Activated naive CD4-positive, alpha-beta T cell treated with anti-CD3 and anti-CD28 coated beads for 36 hours (primary cell): ENCODE data around the gene ASTL. TPM values are rescaled to one million over a fixed set of nuclear protein-coding genes. Genes with fewer than 3 reads are reported as not detected.
A peak's percentile ranks its signal among the peaks of the same experiment; 100 is the strongest.
"Not testable (repeated sequence)": the region's sequence is repeated elsewhere in the genome, so short reads cannot be mapped to it uniquely, and the experiment has no call there.

Source experiments
- CTCF ChIA-PET: fragments of 350-600 bp; sonication (Branson Sonifier 250); formaldehyde crosslinking; loops from one replicate; lab custom pipeline; 2021; ENCODE audit warnings: antibody characterized with exemption; lab: Charles Lee
- DNase-seq: peaks from one replicate; pipeline ENCODE4 v3.0.0-alpha.2; 2020
- H3K27ac Mint-ChIP-seq: one replicate; pipeline ENCODE4 v1.8.0; 2021; ENCODE audit warnings: mild to moderate bottlenecking, mixed read lengths
- H3K27me3 Mint-ChIP-seq: one replicate; pipeline ENCODE4 v1.8.0; 2021; ENCODE audit warnings: low read depth, mixed read lengths
- H3K36me3 Mint-ChIP-seq: one replicate; pipeline ENCODE4 v1.8.0; 2021; ENCODE audit warnings: low read depth, mixed read lengths
- H3K4me1 Mint-ChIP-seq: one replicate; pipeline ENCODE4 v1.8.0; 2021; ENCODE audit warnings: low read depth, mixed read lengths
- H3K4me3 Mint-ChIP-seq: one replicate; pipeline ENCODE4 v1.8.0; 2021; ENCODE audit warnings: mild to moderate bottlenecking, moderate library complexity, mixed read lengths
- H3K9me3 Mint-ChIP-seq: one replicate; pipeline ENCODE4 v1.8.0; 2021; ENCODE audit warnings: mixed read lengths
- intact Hi-C: fragments of 100-400 bp; cut with micrococcal nuclease; formaldehyde crosslinking; loops from one replicate; pipeline ENCODE4 v1.15.1; 2023
- total RNA-seq, 2 experiments: library from RNA; stranded (reverse); gene quantifications; one replicate each; pipeline ENCODE4 v1.2.3, GENCODE V29; 2021

Gene ASTL
- total RNA-seq, 2 experiments from 2014 or later: 2.5 to 2.6 TPM

- Mint-ChIP-seq H3K27me3 (no peaks in the 10 kb centered on the region), H3K36me3 (no peaks in the 10 kb centered on the region), H3K4me1 (peaks cover 37% of the 10 kb centered on the region), H3K9me3 (peaks cover 6% of the 10 kb centered on the region), H3K27ac (no peak overlapping the region), H3K4me3 (no peak overlapping the region)
- DNase-seq: no peak
- CTCF ChIA-PET: interaction anchor here (0.6 kb wide), 1 partner anchor 24 kb away, joined by 3 read pairs; no protein-coding TSS in a partner anchor
- intact Hi-C loops: no loop called here
Measured at GRCh38 chr2:96171831-96172230, 33.5 kb upstream of the ASTL start.

- Mint-ChIP-seq H3K27ac (no peak overlapping the region), H3K9me3 (peaks cover 6% of the 10 kb centered on the region), H3K27me3 (no peaks in the 10 kb centered on the region), H3K4me3 (no peak overlapping the region), H3K36me3 (no peaks in the 10 kb centered on the region), H3K4me1 (peaks cover 41% of the 10 kb centered on the region)
- DNase-seq: no peak
- CTCF ChIA-PET: no interaction called here
- intact Hi-C loops: no loop called here
Measured at GRCh38 chr2:96170626-96171025, 32.3 kb upstream of the ASTL start.

GRCh38 chr2:96169868-96170507 is 31.7 kb upstream of the ASTL start:
- intact Hi-C loops: no loop called here

GRCh38 chr2:96167407-96168013 is 29.2 kb upstream of the ASTL start:
- CTCF ChIA-PET: interaction anchor here (1.0 to 1.4 kb wide), 5 partner anchors 10 to 29 kb away, joined by 3 to 6 read pairs (median 4); partner anchors contain the start of gene ASTL
- Mint-ChIP-seq H3K4me3 (no peak overlapping the region), H3K4me1 (peaks cover 55% of the 10 kb centered on the region), H3K27me3 (no peaks in the 10 kb centered on the region), H3K36me3 (peaks cover 1% of the 10 kb centered on the region), H3K27ac (peak overlapping the region; percentile 17), H3K9me3 (peaks cover 6% of the 10 kb centered on the region)
- intact Hi-C loops: loop anchor here (1.0 kb wide), 1 partner anchor 9 kb away; no protein-coding TSS in a partner anchor
- DNase-seq: no peak

More at GRCh38 chr2:96169868-96170507, 31.7 kb upstream of the ASTL start:
- H3K36me3 Mint-ChIP-seq: no peaks in the 10 kb centered on the region
- no peak for DNase-seq
- H3K9me3 Mint-ChIP-seq: peaks cover 6% of the 10 kb centered on the region
- peaks cover 43% of the 10 kb centered on the region for H3K4me1 Mint-ChIP-seq
- CTCF ChIA-PET: no interaction called here
- no peaks in the 10 kb centered on the region for H3K27me3 Mint-ChIP-seq
- H3K27ac Mint-ChIP-seq: no peak overlapping the region
- no peak overlapping the region for H3K4me3 Mint-ChIP-seq

DNA sequence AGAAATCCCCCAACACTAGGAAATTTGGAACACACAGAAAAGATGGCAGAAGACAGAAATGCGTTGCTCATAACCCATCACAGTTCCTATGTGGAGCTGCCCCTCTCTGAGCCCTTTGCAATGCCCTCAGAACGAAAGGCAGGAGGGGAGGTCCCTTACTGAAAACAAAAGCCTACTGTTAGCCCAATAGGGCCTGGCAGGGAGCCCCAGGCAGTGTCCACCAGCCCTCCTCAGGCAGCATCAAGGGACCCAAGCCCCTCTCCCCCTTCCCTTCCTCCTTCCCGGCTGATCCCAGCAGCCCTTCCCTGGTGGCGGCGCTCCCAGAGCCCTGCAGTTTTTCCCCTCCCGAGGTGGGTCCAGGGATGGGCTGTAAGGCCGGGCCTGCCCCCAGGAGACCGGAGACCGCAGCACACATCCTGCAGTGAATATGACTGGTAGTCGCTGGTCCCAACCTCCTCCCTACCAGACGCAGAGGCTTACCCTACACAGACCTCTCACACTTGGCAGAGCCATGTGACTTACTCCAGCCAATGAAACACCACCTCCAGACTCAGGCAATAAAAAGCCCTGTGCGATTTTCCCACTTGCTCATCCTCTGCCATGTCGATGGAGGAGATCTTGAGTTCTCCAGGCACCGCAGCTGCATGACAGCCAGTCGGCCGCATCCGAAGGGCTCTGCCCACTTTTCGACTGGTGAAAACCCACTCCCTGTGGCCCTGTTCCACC is 26.3 kb upstream of the ASTL start:
- DNase-seq: peak; percentile 89
- peak overlapping the region; percentile 99 for H3K27ac Mint-ChIP-seq

DNA sequence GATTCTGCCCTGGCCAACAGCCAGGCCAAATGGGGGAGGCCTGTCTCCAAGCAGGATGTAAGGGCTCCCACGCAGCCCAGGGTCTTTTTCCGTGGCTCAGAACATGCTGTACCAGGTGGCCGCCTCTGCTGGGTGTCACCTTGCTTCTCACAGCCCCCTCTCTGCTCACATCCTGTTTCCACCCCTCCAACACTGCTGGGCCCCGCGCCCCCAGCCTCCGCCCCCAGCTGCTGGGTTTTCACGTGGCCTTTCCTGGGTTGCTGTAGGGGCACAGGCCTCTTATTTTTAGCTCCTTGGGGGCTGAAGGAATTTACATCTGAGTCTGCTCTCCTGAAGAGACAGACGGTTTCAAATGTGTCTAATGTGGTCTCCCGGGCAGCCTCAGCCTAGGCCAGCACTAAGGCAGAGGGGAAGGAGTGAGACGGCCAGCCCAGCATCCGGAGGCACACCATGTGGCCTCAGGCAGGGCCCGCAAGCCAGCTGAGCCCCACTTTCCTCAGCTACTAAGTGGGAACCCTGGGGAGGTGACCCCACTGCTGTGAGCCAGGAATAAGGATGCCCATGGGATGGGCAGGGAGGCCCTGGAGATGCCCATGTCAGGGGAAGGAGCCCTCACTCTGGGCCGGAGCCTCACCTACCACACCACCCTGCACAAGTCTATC is 25.6 kb upstream of the ASTL start:
- Mint-ChIP-seq H3K9me3 (peaks cover 9% of the 10 kb centered on the region), H3K4me3 (peak overlapping the region; percentile 85), H3K36me3 (peaks cover 5% of the 10 kb centered on the region), H3K4me1 (peaks cover 72% of the 10 kb centered on the region), H3K27ac (peak overlapping the region; percentile 99), H3K27me3 (no peaks in the 10 kb centered on the region)
- intact Hi-C loops: loop anchor here (1.0 kb wide), 2 partner anchors 8 to 18 kb away; no protein-coding TSS in a partner anchor
- DNase-seq: peak; percentile 90
- CTCF ChIA-PET: interaction anchor here (1.0 to 4.1 kb wide), 6 partner anchors 10 to 26 kb away, joined by 3 to 32 read pairs (median 8); partner anchors contain the start of gene ASTL

More for the DNA sequence above, 26.3 kb upstream of the ASTL start:
- Mint-ChIP-seq H3K4me1 (peaks cover 71% of the 10 kb centered on the region), H3K4me3 (peak overlapping the region; percentile 85), H3K9me3 (peaks cover 11% of the 10 kb centered on the region), H3K27me3 (no peaks in the 10 kb centered on the region), H3K36me3 (peaks cover 5% of the 10 kb centered on the region)
- CTCF ChIA-PET: interaction anchor here (1.1 to 4.1 kb wide), 6 partner anchors 10 to 28 kb away, joined by 3 to 32 read pairs (median 8); partner anchors contain the start of gene ASTL
- intact Hi-C loops: loop anchor here (1.0 kb wide), 2 partner anchors 8 to 18 kb away; no protein-coding TSS in a partner anchor

DNA sequence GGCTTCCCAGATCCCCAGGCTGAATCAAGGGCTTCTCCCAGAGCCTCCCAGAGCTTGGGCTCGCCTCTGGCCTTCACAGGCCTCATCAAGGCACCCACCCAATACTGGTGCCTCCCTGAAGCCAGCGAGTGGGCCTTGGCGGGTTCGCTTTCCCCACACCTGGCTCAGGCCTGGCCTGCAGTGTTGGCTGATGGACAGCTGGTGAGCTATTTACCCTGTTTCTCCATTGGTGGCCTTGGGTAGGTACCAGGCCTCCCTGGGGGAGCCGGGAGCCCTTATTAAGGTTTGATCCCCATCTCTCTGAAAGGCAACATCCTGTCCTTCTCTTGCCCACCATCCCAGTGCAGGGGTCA is 25.1 kb upstream of the ASTL start:
- peaks cover 75% of the 10 kb centered on the region for H3K4me1 Mint-ChIP-seq
- peak overlapping the region; percentile 99 for H3K27ac Mint-ChIP-seq
- peaks cover 5% of the 10 kb centered on the region for H3K36me3 Mint-ChIP-seq
- CTCF ChIA-PET: interaction anchor here (0.5 to 4.1 kb wide), 7 partner anchors 8 to 25 kb away, joined by 3 to 32 read pairs (median 6); partner anchors contain the start of gene ASTL
- H3K4me3 Mint-ChIP-seq: peak overlapping the region; percentile 85
- intact Hi-C loops: no loop called here
- no peak for DNase-seq
- H3K27me3 Mint-ChIP-seq: no peaks in the 10 kb centered on the region
- H3K9me3 Mint-ChIP-seq: peaks cover 9% of the 10 kb centered on the region

DNA sequence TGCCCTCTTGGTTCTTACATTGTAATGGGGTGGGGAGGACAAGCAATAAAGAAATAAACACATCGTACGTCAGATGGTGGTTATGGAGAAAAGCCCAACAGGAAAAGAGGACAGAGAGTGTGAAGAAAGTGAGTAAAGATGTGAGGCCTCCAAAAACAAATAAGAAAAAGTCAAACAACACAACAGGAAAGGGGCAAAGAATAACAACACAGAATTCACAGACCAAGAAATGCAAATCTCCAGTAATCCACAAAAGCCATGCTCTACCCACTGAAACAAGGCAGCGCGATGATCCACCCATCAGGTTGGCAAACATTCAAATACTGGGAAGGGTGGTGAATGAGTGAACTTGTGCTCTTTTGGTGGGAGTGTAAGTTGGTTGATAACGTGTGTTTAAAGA is 23.6 kb upstream of the ASTL start:
- peaks cover 5% of the 10 kb centered on the region for H3K36me3 Mint-ChIP-seq
- peak overlapping the region; percentile 99 for H3K27ac Mint-ChIP-seq
- H3K4me1 Mint-ChIP-seq: peaks cover 77% of the 10 kb centered on the region
- H3K9me3 Mint-ChIP-seq: peaks cover 9% of the 10 kb centered on the region
- H3K4me3 Mint-ChIP-seq: no peak overlapping the region
- DNase-seq: no peak
- no peaks in the 10 kb centered on the region for H3K27me3 Mint-ChIP-seq
- CTCF ChIA-PET: interaction anchor here (0.8 to 5.4 kb wide), 4 partner anchors 13 to 21 kb away, joined by 3 to 38 read pairs (median 19); no protein-coding TSS in a partner anchor
- intact Hi-C loops: no loop called here

DNA sequence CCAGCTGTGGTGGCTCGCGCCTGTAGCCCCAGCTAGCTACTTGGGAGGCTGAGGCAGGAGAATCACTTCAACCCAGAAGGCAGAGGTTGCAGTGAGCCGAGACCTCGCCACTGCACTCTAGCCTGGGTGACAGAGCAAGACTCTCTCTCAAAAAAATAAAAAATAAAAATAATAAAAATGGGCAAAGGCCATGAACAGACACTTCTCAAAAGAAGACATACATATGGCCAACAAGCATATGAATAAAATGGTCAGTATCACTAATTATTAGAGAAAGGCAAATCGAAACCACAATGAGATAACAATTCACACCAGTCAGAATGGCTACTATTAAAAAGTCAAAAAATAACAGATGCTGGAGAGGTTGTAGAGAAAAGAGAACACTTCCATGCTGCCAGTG is 22.1 kb upstream of the ASTL start:
- H3K9me3 Mint-ChIP-seq, H3K27me3 Mint-ChIP-seq, DNase-seq, H3K4me3 Mint-ChIP-seq, H3K36me3 Mint-ChIP-seq, intact Hi-C loops: not testable (repeated sequence)
- H3K4me1 Mint-ChIP-seq: peaks cover 87% of the 10 kb centered on the region
- CTCF ChIA-PET: interaction anchor here (1.2 to 5.4 kb wide), 5 partner anchors 13 to 43 kb away, joined by 3 to 76 read pairs (median 7); partner anchors contain the start of genes ASTL and DUSP2
- peak overlapping the region; percentile 25 for H3K27ac Mint-ChIP-seq

DNA sequence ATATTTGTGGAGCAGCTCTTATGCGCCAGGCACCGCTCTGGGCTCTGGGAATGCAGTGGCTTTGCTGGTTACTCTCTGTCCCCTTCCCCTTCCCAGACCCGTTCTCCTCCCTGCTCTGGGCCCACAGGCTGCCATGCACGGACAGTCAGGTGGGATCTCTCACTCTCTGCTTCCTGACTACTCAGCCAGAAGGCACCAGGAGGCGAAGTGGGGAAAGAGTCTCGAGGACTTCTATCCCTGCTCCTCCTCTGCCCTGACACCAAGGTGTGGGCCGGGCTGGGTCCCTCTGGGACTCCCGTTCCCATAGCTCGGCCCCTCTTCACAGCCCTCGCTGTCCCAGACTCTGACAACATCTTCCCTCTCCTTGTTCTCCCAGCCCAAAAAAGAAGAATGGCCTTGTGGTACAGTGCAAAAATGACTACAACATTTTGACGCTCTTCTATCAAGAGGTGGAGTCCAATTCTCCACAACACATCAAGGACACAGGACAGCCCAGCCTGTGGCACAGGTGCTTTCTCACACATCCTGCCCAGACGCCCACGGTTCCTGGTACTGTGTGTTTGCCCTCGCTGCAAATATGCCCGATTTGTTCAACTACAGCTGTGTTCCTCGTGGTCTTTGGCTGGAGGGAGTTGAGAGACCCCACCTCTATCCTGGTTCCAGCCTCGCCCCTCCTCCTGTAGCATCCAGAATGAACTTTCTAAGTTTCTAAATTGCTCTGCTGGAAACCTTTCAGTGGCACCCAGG is 21.0 kb upstream of the ASTL start:
- peak overlapping the region; percentile 48 for H3K4me3 Mint-ChIP-seq
- H3K27me3 Mint-ChIP-seq: no peaks in the 10 kb centered on the region
- peak; percentile 83 for DNase-seq
- peak overlapping the region; percentile 95 for H3K27ac Mint-ChIP-seq
- H3K4me1 Mint-ChIP-seq: peaks cover 86% of the 10 kb centered on the region
- intact Hi-C loops: no loop called here
- H3K36me3 Mint-ChIP-seq: peaks cover 4% of the 10 kb centered on the region
- CTCF ChIA-PET: interaction anchor here (0.8 to 5.4 kb wide), 6 partner anchors 14 to 167 kb away, joined by 3 to 76 read pairs (median 6); partner anchors contain the start of genes ASTL and DUSP2
- peaks cover 9% of the 10 kb centered on the region for H3K9me3 Mint-ChIP-seq

DNA sequence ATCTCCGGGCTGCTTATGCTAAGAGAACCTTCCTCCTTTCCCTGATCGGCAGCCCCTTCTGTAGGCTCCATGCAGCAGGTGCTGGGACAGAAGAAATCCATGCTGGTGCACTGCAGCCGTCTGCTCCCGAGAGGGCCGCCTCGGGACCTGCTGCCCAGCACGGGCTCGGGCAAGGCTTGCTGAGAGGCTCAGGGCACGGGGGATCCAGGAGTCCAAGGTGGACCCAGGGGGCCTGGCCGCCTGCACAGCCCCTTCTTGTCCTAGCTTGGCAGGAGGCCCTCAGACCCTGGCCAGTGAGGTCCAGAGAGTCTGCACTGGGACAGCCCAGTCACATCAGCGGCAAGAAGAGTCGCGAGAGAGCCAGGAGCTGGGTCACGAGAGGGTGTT is 20.2 kb upstream of the ASTL start:
- Mint-ChIP-seq H3K4me1 (peaks cover 85% of the 10 kb centered on the region), H3K27ac (peak overlapping the region; percentile 95), H3K27me3 (no peaks in the 10 kb centered on the region), H3K4me3 (peak overlapping the region; percentile 75), H3K9me3 (peaks cover 9% of the 10 kb centered on the region), H3K36me3 (peaks cover 4% of the 10 kb centered on the region)
- intact Hi-C loops: loop anchor here (1.0 kb wide), 3 partner anchors 9 to 374 kb away; no protein-coding TSS in a partner anchor
- CTCF ChIA-PET: interaction anchor here (0.6 to 5.4 kb wide), 7 partner anchors 13 to 274 kb away, joined by 3 to 76 read pairs (median 6); partner anchors contain the start of genes ANKRD36C, ASTL and DUSP2
- no peak for DNase-seq
